GM19043 (cell line): Measurements from ENCODE around the gene ARID1B.

ENCODE experiments used
- ATAC-seq: cut with Tn5 transposase; IDR thresholded peaks from one replicate; pipeline ENCODE4 v1.9.1; 2021; ENCODE audit warnings: low read depth; ENCODE audit not compliant: unreplicated experiment

Gene ARID1B

GRCh38 chr6:157186785-157187181 lies 409.6 kb downstream of the ARID1B start:
- ATAC-seq = no peak

- no peak for ATAC-seq
Observed at GRCh38 chr6:157187182-157188083, 410.3 kb downstream of the ARID1B start.

GRCh38 chr6:157188213-157188612 lies 411.0 kb downstream of the ARID1B start:
- no peak for ATAC-seq

DNA sequence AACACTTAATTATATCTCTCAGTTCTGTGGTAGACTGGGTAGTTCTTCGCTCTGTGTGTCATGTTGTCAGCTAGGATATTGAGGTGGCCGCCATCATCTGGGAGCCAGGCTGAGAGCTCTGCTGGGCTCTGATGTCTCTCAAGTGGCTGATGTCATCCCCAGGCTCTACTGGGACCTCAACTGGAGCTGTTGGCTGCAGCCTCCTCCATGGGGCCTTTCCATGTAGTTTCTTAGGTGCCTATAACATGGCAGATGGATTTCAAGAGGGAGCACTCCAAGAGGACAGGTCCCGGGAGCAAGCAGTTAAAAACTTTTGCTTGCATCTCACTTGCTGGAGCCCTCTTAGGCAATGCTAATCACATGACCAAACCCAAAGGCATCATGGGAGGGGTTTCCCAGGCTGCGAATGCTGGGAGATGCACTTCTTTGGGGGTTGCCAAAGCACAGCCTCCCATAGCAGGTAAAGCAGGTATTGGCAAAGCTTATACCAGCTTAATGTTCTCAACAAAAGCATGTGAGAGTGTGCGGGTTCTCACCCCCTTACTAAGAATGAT lies 416.3 kb downstream of the ARID1B start:
- no peak for ATAC-seq

- no peak for ATAC-seq
Observed at GRCh38 chr6:157194110-157194509, 416.9 kb downstream of the ARID1B start.

DNA sequence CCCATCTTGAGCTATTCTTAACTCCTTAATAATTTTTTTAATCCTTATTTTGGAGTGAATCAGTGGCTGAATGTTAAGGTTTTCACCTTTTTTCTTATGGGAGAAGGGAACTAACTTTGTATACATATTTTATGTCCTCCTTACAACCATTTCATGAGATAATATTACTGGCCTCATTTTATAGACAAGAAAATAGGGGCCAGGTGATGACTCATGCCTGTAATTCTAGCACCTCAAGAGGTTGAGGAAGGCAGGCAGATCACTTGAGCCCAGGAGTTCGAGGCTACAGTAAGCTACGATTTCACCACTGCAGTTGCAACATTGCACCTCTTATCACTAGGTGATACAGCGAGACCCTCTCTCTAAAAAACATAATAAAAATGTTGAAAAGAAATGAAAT lies 417.5 kb downstream of the ARID1B start:
- no peak for ATAC-seq

GRCh38 chr6:157196391-157196790 lies 419.2 kb downstream of the ARID1B start:
- no peak for ATAC-seq

- ATAC-seq = no peak
Observed at GRCh38 chr6:157198425-157199279, 421.5 kb downstream of the ARID1B start.

GRCh38 chr6:157200117-157200516 lies 422.9 kb downstream of the ARID1B start:
- no peak for ATAC-seq

DNA sequence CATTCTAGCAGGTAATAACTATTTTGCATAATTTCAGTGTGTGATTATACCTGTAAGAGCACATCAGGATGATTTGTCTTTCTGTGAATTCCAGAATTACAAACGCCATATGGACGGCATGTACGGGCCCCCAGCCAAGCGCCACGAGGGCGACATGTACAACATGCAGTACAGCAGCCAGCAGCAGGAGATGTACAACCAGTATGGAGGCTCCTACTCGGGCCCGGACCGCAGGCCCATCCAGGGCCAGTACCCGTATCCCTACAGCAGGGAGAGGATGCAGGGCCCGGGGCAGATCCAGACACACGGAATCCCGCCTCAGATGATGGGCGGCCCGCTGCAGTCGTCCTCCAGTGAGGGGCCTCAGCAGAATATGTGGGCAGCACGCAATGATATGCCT lies 423.4 kb downstream of the ARID1B start:
- no peak for ATAC-seq

DNA sequence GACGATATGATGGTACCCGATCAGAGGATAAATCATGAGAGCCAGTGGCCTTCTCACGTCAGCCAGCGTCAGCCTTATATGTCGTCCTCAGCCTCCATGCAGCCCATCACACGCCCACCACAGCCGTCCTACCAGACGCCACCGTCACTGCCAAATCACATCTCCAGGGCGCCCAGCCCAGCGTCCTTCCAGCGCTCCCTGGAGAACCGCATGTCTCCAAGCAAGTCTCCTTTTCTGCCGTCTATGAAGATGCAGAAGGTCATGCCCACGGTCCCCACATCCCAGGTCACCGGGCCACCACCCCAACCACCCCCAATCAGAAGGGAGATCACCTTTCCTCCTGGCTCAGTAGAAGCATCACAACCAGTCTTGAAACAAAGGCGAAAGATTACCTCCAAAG lies 423.9 kb downstream of the ARID1B start:
- ATAC-seq = no peak

- ATAC-seq = peak; percentile 98
Observed at GRCh38 chr6:157203312-157203744, 426.1 kb downstream of the ARID1B start.

DNA sequence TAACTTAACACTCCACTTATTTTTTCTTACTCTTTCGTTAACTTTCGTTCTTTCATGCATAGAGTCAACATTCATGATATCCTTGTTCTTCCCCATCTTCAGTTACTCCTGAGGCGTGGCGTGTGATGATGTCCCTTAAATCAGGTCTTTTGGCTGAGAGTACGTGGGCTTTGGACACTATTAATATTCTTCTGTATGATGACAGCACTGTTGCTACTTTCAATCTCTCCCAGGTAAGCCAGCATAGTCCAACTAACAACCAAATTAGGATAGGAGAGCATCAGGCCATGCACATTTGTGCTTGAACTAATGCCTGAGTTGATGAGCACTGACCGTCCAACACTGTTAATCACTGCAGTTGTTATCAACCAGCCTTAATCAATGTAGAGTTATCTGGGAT lies 426.6 kb downstream of the ARID1B start:
- ATAC-seq = no peak

GRCh38 chr6:157205473-157206358 lies 428.5 kb downstream of the ARID1B start:
- no peak for ATAC-seq

- no peak for ATAC-seq
Observed at GRCh38 chr6:157206359-157206815, 429.2 kb downstream of the ARID1B start.

GRCh38 chr6:157207521-157208076 lies 430.4 kb downstream of the ARID1B start:
- ATAC-seq = no peak

DNA sequence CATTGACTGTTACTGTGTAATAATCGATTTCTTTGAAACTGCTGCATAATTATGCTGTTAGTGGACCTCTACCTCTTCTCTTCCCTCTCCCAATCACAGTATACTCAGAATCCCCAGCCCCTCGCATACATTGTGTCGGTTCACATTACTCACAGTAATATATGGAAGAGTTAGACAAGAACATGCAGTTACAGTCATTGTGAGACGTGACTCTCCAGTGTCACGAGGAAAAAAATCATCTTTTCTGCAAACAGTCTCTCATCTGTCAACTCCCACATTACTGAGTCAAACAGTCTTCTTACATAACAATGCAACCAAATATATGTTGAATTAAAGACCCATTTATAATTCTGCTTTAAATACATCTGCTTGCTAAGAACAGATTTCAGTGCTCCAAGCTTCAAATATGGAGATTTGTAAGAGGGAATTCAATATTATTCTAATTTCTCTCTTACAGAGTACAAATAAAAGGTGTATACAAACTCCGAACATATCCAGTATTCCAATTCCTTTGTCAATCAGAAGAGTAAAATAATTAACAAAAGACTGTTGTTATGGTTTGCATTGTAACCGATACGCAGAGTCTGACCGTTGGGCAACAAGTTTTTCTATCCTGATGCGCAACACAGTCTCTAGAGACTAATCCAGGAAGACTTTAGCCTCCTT lies 432.8 kb downstream of the ARID1B start:
- no peak for ATAC-seq

- ATAC-seq = no peak
Observed at GRCh38 chr6:157210954-157211353, 433.8 kb downstream of the ARID1B start.
